ENCODE results near the gene ZSCAN29.

GRCh38 chr15:43370310-43370974 is 401 bp downstream of the ZSCAN29 start:
- TF ChIP-seq CTCF (conservative IDR thresholded peaks at IDR 0.05) (no peak), EZH2 (IDR thresholded peaks at IDR 0.05; ENCODE audit: low read depth) (no peak)

Measured in PC-9 (cell line).